Measurements from ENCODE around the gene USE1. TPM values are rescaled to one million over a fixed set of nuclear protein-coding genes. Genes with fewer than 3 reads are reported as not detected.

Gene USE1
- total and polyA plus RNA-seq, 2 experiments from 2014 or later = 15.5 to 19.4 TPM

DNA sequence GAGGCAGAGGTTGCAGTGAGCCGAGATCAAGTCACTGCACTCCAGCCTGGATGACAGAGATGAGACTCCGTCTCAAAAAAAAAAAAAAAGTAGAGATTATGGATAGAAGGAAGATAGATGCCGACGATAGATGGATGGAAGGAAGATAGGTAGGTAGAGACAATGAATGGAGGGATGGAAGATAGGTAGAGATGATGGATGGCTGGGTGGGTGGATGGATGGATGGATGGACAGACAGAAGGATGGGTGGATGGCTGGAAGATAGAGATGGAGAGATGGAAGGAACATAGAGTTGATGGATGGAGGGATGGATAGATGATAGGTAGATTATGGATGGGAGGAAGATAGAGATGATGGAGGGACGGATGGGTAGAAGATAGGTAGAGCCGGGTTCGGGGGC is 18.5 kb upstream of the USE1 start:
- Histone ChIP-seq H2AFZ (no peak overlapping the region), H3K9me2 (ENCODE audit: insufficient read depth) (no peaks in the 10 kb centered on the region), H3F3A (replicated peaks; ENCODE audit: low read depth) (no peaks in the 10 kb centered on the region), H3K4me1 (ENCODE audit: insufficient read depth) (no peaks in the 10 kb centered on the region), H3K36me3 (ENCODE audit: insufficient read depth) (peaks cover 9% of the 10 kb centered on the region; the same call in 1 of the 2 replicates), H3K27ac (ENCODE audit: low read depth) (no peak overlapping the region), H4K20me1 (replicated peaks; ENCODE audit: insufficient read depth) (0 out of 2 replicates have a peak, but pooled peaks cover 3% of the 10 kb centered on the region), H3K27me3 (ENCODE audit: insufficient read depth) (no peaks in the 10 kb centered on the region), H3K4me2 (no peak overlapping the region), H3K79me2 (replicated peaks; ENCODE audit: insufficient read depth) (no peaks in the 10 kb centered on the region), H3K4me3 (no peak overlapping the region)
- Mint-ChIP-seq H3K4me3 (no peak overlapping the region), H3K36me3 (ENCODE audit: low read depth) (peaks cover 54% of the 10 kb centered on the region), H3K27ac (no peak overlapping the region), H3K9me3 (no peaks in the 10 kb centered on the region; the same call in 2 of the 3 replicates), H3K4me1 (no peaks in the 10 kb centered on the region), H3K27me3 (ENCODE audit: insufficient read depth, low read depth, poor library complexity) (peaks cover 2% of the 10 kb centered on the region)
- ATAC-seq (no peak), DNase-seq (ENCODE audit: low spot score) (no peak)
- no peak for TF ChIP-seq ZNF331 (CRISPR knock-in tag; IDR thresholded peaks at IDR 0.05; ENCODE audit: low read depth)
- no peak for TF ChIP-seq POLR2AphosphoS5 (IDR thresholded peaks at IDR 0.05; ENCODE audit: low read depth)
- TF ChIP-seq, protein P1, sequence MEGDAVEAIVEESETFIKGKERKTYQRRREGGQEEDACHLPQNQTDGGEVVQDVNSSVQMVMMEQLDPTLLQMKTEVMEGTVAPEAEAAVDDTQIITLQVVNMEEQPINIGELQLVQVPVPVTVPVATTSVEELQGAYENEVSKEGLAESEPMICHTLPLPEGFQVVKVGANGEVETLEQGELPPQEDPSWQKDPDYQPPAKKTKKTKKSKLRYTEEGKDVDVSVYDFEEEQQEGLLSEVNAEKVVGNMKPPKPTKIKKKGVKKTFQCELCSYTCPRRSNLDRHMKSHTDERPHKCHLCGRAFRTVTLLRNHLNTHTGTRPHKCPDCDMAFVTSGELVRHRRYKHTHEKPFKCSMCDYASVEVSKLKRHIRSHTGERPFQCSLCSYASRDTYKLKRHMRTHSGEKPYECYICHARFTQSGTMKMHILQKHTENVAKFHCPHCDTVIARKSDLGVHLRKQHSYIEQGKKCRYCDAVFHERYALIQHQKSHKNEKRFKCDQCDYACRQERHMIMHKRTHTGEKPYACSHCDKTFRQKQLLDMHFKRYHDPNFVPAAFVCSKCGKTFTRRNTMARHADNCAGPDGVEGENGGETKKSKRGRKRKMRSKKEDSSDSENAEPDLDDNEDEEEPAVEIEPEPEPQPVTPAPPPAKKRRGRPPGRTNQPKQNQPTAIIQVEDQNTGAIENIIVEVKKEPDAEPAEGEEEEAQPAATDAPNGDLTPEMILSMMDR (conservative IDR thresholded peaks at IDR 0.05; ENCODE audit: low read depth in 2 of 2) = no peak
- TF ChIP-seq CREB1 (CRISPR knock-in tag; IDR thresholded peaks at IDR 0.05; ENCODE audit: low read depth) = no peak
- TF ChIP-seq, protein P2, sequence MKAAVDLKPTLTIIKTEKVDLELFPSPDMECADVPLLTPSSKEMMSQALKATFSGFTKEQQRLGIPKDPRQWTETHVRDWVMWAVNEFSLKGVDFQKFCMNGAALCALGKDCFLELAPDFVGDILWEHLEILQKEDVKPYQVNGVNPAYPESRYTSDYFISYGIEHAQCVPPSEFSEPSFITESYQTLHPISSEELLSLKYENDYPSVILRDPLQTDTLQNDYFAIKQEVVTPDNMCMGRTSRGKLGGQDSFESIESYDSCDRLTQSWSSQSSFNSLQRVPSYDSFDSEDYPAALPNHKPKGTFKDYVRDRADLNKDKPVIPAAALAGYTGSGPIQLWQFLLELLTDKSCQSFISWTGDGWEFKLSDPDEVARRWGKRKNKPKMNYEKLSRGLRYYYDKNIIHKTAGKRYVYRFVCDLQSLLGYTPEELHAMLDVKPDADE (IDR thresholded peaks at IDR 0.05) = no peak
- TF ChIP-seq EZH2 (IDR thresholded peaks at IDR 0.05; ENCODE audit: low read depth, unreplicated experiment) = no peak
- no peak for TF ChIP-seq EZH2phosphoT487 (IDR thresholded peaks at IDR 0.05; ENCODE audit: unreplicated experiment)

DNA sequence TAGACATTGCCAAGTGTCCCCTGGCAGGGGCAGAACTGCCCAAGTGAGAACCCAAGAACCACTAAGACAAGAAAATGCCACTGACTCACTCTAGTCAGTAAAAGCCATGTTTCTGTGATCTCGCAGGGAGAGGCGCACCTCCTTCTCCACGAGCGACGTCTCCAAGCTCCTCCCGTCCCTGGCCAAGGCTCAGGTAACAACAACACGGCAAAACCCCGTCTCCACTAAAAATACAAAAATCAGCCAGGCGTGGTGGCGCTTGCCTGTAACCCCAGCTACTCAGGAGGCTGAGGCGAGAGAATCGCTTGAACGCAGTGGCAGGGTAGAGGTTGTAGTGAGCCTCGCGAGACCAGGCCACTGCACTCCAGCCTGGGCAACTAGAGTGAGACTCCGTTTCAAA is 17.5 kb upstream of the USE1 start:
- Mint-ChIP-seq H3K4me3 (no peak overlapping the region; the same call in 2 of the 3 replicates), H3K27me3 (ENCODE audit: insufficient read depth, low read depth, poor library complexity) (peaks cover 2% of the 10 kb centered on the region), H3K9me3 (no peaks in the 10 kb centered on the region; the same call in 2 of the 3 replicates), H3K4me1 (no peaks in the 10 kb centered on the region), H3K36me3 (ENCODE audit: low read depth) (peaks cover 65% of the 10 kb centered on the region), H3K27ac (no peak overlapping the region)
- no peak for ATAC-seq
- no peak overlapping the region for H2AFZ ChIP-seq
- no peak overlapping the region for H3K4me2 ChIP-seq
- TF ChIP-seq ZNF114 (CRISPR knock-in tag; IDR thresholded peaks at IDR 0.05) (no peak), EZH2 (IDR thresholded peaks at IDR 0.05; ENCODE audit: low read depth, unreplicated experiment) (no peak)
- no peak overlapping the region for H3K27ac ChIP-seq (ENCODE audit: low read depth)
- H3K9me2 ChIP-seq (ENCODE audit: insufficient read depth) = no peaks in the 10 kb centered on the region
- no peaks in the 10 kb centered on the region for H3F3A ChIP-seq (replicated peaks; ENCODE audit: low read depth)
- H3K4me3 ChIP-seq = no peak overlapping the region
- H3K79me2 ChIP-seq (replicated peaks; ENCODE audit: insufficient read depth) = no peaks in the 10 kb centered on the region
- no peak for DNase-seq (ENCODE audit: low spot score)
- H3K4me1 ChIP-seq (ENCODE audit: insufficient read depth) = no peaks in the 10 kb centered on the region
- 0 out of 2 replicates have a peak, but pooled peaks cover 3% of the 10 kb centered on the region for H4K20me1 ChIP-seq (replicated peaks; ENCODE audit: insufficient read depth)
- H3K36me3 ChIP-seq (ENCODE audit: insufficient read depth) = 0 out of 2 replicates have a peak, but pooled peaks cover 3% of the 10 kb centered on the region
- H3K27me3 ChIP-seq (ENCODE audit: insufficient read depth) = no peaks in the 10 kb centered on the region

Data from GM23338 (cell line).